Mammary microvascular endothelial cell (primary cell): Measurements from ENCODE around the gene POTEB. TPM values are rescaled to one million over a fixed set of nuclear protein-coding genes. Genes with fewer than 3 reads are reported as not detected.

Experiments used
- total RNA-seq: library from RNA; depleted of rRNA; stranded (reverse); fragments of >200 nt; gene quantifications from 2 replicates; pipeline ENCODE4 v1.2.3, GENCODE V29; 2015

Gene POTEB
- total RNA-seq: not detected in 2 replicates

DNA sequence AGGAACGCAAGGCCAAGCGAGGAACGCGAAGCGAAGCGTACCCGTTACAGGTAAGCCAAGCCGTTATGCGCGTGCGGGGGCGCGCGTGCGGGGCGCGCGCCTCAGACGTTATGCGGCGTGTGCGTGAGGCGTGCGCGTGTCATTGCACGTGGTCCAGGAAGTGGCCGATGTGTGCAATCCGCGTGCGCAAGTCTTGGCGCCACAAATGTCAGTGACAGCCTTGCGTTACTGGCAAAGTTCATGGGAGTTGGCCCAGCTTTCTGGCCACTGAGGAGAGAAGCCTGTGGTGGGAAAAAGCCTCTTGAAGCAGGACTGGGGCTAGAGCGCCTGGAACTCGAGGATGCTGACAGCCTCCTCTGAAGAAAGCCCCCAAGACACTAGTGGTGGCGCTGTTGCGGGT is at the start of gene POTEB:
POTEB (minus strand) TSS at position 101 of the 400 bp plus-strand sequence. CDS start 489 bp downstream, outside the sequence.

Other genes with a start within 250 kb of the POTEB start
- not detected in 2 replicates for gene OR4M2, start 202.8 kb upstream of the POTEB start, total RNA-seq